Activated CD8-positive, alpha-beta T cell treated with anti-CD3 and anti-CD28 coated beads for 36 hours (primary cell): ENCODE data around the gene EBF3. TPM values are rescaled to one million over a fixed set of nuclear protein-coding genes. Genes with fewer than 3 reads are reported as not detected.

Experiments
- ATAC-seq: fragments of 200-7000 bp; cut with Tn5 transposase; one replicate; pipeline ENCODE4 v1.10.0; 2021; ENCODE audit warnings: mild to moderate bottlenecking, moderate library complexity
- CTCF ChIA-PET: fragments of 350-600 bp; sonication (Branson Sonifier 250); formaldehyde crosslinking; loops from one replicate; lab custom pipeline; 2021; ENCODE audit warnings: antibody characterized with exemption; lab: Charles Lee
- POLR2A ChIA-PET: fragments of 350-600 bp; sonication (Branson Sonifier 250); formaldehyde crosslinking; loops from one replicate; lab custom pipeline; 2021; ENCODE audit warnings: antibody characterized with exemption; lab: Charles Lee
- DNase-seq: peaks from one replicate; pipeline ENCODE4 v3.0.0-alpha.2; 2020
- H3K27ac Mint-ChIP-seq: one replicate; pipeline ENCODE4 v1.8.0; 2021; ENCODE audit warnings: mild to moderate bottlenecking, mixed read lengths
- H3K27me3 Mint-ChIP-seq: one replicate; pipeline ENCODE4 v1.8.0; 2021; ENCODE audit warnings: mixed read lengths
- H3K36me3 Mint-ChIP-seq: one replicate; pipeline ENCODE4 v1.8.0; 2021; ENCODE audit warnings: low read depth, mixed read lengths
- H3K4me1 Mint-ChIP-seq: one replicate; pipeline ENCODE4 v1.8.0; 2021; ENCODE audit warnings: low read depth, mixed read lengths
- H3K4me3 Mint-ChIP-seq: one replicate; pipeline ENCODE4 v1.8.0; 2021; ENCODE audit warnings: mild to moderate bottlenecking, moderate library complexity, mixed read lengths
- H3K9me3 Mint-ChIP-seq: one replicate; pipeline ENCODE4 v1.8.0; 2021; ENCODE audit warnings: mixed read lengths
- CTCF ChIP-seq: fragments of 200-600 bp; IDR thresholded peaks from one replicate; pipeline ENCODE4 v1.8.0; 2022; ENCODE audit warnings: antibody characterized with exemption, mild to moderate bottlenecking
- intact Hi-C: fragments of 100-400 bp; cut with micrococcal nuclease; formaldehyde crosslinking; loops from one replicate; pipeline ENCODE4 v1.10.0; 2022
- total RNA-seq, 2 experiments: library from RNA; stranded (reverse); gene quantifications; one replicate each; pipeline ENCODE4 v1.2.3, GENCODE V29; 2021

Gene EBF3
- total RNA-seq, 2 experiments from 2014 or later: not detected

- DNase-seq (no peak), ATAC-seq (no peak)
- Mint-ChIP-seq H3K27me3 (no peaks in the 10 kb centered on the region), H3K4me3 (no peak overlapping the region), H3K9me3 (no peaks in the 10 kb centered on the region), H3K27ac (no peak overlapping the region), H3K36me3 (no peaks in the 10 kb centered on the region), H3K4me1 (no peaks in the 10 kb centered on the region)
- ChIA-PET POLR2A (no interaction called here), CTCF (interaction anchor here (1.1 kb wide), 1 partner anchor 261 kb away, joined by 3 read pairs; no protein-coding TSS in a partner anchor)
- intact Hi-C loops: no loop called here
- no peak for TF ChIP-seq CTCF
Observed at GRCh38 chr10:129918836-129919235, 45.2 kb downstream of the EBF3 start.

DNA sequence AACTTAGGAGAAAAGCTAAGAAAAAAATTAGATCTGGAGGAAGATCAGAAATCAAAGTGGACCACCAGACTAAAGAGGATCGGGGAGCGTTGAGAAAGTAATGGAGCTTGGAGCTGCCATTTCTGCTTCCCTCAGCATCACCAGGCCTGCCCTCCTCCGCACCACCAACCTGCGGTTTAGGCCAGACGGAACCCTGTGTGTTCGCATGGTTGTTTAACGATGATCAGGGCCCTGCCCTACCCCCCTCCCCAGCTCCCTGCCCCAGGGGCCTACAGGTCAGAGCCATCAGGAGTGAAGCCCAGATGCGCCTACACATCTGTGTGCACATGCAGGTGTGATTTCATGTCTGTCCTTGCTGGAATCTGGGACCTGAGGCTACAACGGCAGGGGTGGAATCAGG lies 45.7 kb downstream of the EBF3 start:
- CTCF ChIA-PET: interaction anchor here (1.1 kb wide), 1 partner anchor 262 kb away, joined by 3 read pairs; no protein-coding TSS in a partner anchor
- DNase-seq (no peak), ATAC-seq (no peak)
- no peak overlapping the region for H3K27ac Mint-ChIP-seq
- no peaks in the 10 kb centered on the region for H3K27me3 Mint-ChIP-seq
- no peaks in the 10 kb centered on the region for H3K36me3 Mint-ChIP-seq
- no peaks in the 10 kb centered on the region for H3K9me3 Mint-ChIP-seq
- no peaks in the 10 kb centered on the region for H3K4me1 Mint-ChIP-seq
- intact Hi-C loops: no loop called here
- TF ChIP-seq CTCF: no peak
- no peak overlapping the region for H3K4me3 Mint-ChIP-seq
- POLR2A ChIA-PET: no interaction called here

- intact Hi-C loops: no loop called here
- no peaks in the 10 kb centered on the region for H3K27me3 Mint-ChIP-seq
- H3K36me3 Mint-ChIP-seq: no peaks in the 10 kb centered on the region
- no peaks in the 10 kb centered on the region for H3K4me1 Mint-ChIP-seq
- no peak for ATAC-seq
- TF ChIP-seq CTCF: no peak
- no peak overlapping the region for H3K27ac Mint-ChIP-seq
- CTCF ChIA-PET: interaction anchor here (1.1 kb wide), 1 partner anchor 262 kb away, joined by 3 read pairs; no protein-coding TSS in a partner anchor
- no peak for DNase-seq
- POLR2A ChIA-PET: no interaction called here
- H3K9me3 Mint-ChIP-seq: no peaks in the 10 kb centered on the region
- no peak overlapping the region for H3K4me3 Mint-ChIP-seq
Observed at GRCh38 chr10:129917936-129918335, 46.1 kb downstream of the EBF3 start.

GRCh38 chr10:129916506-129916995 lies 47.5 kb downstream of the EBF3 start:
- CTCF ChIA-PET: no interaction called here
- ATAC-seq (no peak), DNase-seq (no peak)
- Mint-ChIP-seq H3K4me3 (no peak overlapping the region), H3K9me3 (no peaks in the 10 kb centered on the region), H3K27me3 (no peaks in the 10 kb centered on the region), H3K27ac (no peak overlapping the region), H3K4me1 (no peaks in the 10 kb centered on the region), H3K36me3 (no peaks in the 10 kb centered on the region)
- TF ChIP-seq CTCF: no peak
- intact Hi-C loops: no loop called here
- POLR2A ChIA-PET: no interaction called here

DNA sequence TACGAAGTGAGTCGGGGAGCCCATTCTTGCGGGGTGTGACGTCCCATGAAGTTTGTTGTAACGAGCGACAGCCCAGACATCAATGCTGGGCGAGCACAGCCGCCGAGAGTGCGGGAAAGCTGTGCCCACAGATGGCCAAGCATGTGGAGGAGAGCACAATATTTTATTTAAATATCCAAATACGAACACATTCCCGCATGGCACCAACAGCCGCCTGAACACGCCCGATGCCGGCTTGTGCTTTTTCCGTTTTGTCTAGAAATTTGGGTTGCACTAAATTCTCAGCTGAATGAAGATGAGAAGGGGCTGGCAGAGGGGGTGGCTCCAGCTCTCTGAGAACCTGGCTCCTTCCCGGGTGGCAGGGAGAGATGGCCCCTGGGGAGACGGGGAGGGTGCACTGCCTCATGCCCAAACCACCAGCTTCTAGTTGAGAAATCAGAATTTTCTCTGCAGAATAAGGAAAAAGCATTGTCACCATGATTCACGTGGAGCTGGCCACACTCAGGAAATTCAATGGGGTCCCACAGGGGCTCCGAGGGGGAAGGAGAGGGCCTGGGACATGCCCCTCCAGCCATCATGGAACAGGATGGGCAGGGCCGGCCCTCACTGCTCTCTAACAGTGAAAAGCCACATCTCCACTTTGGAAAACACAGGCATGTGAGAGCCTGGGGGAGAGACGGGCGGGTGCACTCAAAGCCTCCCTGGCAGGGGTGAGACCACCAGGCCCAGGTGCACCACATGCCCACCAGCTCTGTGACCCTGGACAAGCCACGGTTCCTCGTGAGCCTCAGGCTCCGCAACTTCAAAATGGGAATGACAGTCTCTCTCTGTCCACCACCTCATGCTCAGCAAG lies 48.3 kb downstream of the EBF3 start:
- DNase-seq (no peak), ATAC-seq (no peak)
- ChIA-PET POLR2A (no interaction called here), CTCF (no interaction called here)
- Mint-ChIP-seq H3K27me3 (no peaks in the 10 kb centered on the region), H3K36me3 (no peaks in the 10 kb centered on the region), H3K9me3 (no peaks in the 10 kb centered on the region), H3K4me1 (no peaks in the 10 kb centered on the region), H3K27ac (no peak overlapping the region), H3K4me3 (no peak overlapping the region)
- intact Hi-C loops: no loop called here
- no peak for TF ChIP-seq CTCF
